ENCODE results near the gene CLDN14.

The CLDN14 gene

DNA sequence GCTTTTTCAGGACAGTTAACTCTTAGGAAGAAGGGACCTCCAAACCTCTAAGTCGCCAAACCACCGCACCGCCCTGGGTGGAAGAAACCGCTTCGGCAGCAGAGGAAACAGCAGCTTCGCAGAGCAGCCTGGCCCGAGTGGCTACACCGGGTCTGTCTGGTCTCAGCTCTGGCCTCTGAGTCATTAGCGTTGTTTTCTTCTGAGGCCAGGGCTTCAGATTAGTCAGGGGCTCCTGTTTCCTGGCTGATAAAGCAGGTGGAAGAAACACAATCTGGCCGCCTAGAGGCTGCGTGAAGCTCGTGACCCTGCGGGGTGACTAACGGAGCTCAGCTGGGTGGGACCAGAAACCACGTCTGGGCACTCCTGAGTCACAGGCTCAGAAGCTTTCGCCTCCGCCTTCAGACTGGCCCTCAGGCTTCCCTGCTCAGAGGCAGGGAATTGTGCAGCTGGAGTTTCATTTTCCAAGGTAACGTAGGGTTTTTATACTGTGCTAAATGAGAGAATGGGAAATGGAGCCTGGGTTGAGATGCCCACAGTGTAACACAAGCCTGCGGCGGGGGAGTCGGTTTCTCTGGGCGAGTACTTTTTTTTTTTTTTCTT, 49.9 kb downstream of the CLDN14 start:
- no peak for DNase-seq

DNA sequence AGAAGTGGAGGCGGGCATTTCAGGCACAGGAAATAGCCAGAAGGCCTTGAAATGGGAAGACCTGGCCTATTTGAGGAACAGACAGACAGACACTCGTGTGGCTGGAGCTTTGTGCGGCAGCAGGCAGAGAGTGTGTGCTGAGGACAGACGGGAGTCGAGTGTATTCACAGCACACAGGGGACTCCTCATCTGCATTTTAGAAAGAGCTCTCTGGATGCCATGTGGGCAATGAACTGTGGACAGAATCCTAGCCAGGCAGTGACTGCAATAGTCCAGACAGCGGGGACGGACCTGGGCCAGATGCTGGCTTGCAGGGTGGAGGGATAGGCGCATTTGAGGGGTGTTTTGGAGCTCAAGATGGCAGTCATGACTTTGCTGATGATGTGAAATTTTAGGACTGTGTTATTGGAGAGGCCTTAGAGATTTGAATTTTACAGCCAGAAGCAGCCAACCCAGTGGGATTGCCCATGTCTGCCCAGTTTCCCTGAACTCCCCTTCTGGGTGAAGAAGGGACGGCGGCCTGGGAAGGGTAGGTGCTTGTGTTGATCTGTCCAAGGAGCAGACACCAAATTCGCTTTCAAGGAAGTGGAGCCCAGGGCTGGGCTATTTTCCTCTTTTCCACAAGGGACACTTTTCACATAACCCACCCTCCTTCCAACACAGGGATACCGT, 51.0 kb downstream of the CLDN14 start:
- DNase-seq, result no peak

DNA sequence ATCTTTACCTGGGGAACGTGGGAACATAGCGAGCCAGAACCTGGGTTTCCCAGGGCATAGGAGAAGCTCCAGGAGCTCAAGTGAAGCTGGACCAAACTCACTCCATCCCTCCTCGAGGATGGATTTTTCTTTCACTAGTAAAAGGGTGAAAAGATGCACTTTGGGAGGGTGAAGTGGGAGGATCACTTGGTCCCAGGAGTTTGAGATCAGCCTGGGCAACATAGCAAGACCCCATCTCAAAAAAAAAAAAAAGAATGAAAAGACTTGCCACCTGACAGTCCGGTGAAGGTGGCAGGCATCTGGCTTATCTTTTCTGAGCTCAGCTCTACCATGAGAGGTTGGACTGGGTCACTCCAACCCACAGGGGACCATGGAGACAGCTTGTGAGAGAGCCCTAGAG, 52.4 kb downstream of the CLDN14 start:
- DNase-seq, result no peak

DNA sequence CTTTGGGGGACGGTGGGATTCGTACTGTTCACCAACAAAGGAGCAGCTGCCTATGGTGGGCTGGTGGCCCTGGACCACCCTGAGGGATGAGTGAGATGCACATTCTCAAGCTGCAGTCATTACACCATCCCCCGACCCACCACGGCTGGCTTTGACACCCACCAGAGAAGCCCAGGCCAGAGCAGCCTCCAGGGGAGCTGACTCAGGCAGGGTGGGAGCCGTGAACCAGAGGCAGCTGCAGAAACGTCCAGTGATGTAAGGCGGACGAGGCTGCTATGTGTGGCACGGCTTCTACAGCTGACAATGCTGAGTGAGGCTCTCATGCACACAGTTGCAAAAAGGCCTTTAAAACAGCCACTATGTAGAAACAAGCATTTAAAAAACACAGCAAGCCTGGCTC, 54.6 kb downstream of the CLDN14 start:
- no peak for DNase-seq

DNA sequence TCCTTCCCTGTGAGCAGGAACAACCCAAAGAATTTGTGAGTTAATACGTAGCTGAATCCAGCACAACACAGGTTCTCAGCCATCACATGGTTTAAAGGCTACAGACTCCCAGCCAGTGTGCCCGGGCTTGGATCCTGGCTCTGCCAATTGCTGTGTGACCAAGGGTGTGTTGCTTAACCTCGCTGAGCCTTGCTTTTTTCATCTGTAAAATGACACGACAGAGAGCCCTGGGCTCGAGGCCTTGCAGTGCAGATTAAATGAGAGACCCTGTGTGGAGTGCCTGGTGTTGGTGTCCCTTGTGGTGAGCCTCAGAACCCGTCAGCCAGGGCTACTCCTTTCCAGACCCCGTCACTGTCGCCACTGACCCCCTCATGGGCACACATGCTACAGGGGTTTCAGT, 55.3 kb downstream of the CLDN14 start:
- DNase-seq, result no peak

DNA sequence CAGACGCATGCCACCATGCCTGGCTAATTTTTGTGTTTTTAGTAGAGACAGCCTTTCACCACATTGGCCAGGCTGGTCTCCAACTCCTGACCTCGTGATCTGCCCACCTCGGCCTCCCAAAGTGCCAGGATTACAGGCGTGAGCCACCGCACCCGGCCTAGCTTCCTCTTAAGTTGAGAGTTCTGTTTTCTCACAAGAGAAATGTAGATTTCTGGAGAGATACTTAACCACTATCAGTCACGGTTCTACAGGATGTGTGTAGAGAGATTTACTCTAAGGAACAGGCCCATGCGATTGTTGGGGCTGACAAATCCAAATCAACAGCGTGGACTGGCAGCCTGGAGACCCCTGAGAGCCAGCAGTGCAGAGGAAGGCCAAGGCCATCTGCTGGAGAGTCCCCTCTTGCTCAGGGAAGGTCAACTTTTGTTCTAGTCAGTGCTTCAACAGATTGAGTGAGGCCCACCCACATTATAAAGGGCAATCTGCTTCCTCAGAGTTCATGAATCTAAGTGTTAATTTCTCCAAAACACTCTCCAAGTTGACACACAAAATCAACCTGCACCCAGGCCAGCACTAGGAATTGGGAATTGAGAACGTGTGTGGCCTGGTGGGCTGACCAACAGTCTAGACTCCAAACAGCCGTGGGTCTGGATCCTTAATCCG, 56.0 kb downstream of the CLDN14 start:
- DNase-seq, result no peak

DNA sequence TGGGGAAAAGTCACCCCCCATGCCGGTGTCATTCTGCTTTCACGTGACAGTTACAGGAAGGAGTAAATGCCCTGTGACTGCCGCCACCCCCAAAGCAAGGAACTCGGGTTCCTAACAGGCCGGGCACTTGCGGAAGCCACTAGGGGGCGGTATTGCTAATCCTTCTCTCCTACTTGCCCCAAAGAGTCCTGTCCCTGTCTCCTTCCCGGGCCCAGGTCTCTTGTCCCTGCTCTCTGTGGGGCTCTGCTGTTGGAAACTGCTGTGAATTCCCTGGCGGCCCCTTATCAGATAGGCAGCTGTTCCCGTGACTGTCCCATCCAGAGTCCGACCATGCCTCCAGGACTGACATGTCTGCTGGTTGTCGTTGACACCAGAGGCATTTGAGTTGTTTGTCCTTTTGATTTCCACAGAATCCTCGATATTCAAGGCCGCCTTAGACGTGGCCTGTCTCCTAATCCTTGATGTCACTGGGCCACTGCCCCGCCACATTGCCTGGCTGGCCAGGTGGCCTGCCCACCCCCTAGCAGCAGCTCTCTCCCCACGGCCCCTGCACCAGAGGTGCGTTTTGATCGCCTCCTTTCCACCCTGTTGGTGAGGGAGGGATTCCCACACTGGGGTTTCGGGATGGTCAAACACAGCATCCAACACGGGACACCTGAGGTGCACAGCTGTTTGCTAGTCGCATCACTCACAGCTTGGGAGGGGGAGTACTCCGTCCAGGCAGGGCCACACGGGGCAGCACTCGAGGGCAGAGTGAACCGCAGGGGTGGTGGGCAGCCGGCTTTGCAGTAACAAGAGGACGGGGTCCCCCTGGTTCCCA, 57.4 kb downstream of the CLDN14 start:
- DNase-seq, result no peak

DNA sequence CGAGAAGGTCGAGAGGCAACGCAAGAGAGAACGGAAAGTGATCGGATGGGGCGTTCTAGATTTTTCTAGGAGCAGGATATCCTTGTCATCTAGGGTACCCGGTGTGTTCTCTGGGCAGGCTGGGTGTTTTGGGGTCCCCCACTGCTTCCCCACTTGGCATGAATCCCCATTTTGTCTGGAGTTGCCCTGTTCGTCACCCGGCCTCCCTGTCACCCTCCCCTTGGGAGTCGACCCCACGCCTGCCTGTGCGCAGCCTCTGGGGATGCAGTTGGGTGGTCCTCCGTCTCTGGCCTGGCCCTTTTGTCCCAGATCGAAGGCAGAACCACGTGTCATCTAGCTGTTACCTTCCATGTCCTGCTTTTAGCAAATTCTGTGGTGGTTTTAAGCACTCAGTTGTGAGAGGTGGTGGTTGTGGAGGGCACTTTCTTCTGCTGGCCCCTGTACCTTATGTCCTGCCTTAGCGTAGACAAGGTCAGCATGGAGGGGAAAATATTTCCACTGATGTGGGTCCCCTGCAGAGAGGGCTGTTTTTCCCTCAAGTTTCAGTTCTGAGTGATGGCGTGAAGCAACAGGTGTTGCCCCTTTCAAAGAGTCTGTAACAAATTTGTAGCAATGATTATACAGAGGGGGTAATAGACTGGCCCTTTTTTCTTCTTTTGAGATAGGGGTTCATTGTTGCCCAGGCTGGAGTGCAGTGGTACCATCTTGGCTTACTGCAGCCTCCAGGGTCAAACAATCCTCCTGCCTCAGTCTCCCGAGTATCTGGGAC, 59.2 kb downstream of the CLDN14 start:
- DNase-seq, result no peak

DNA sequence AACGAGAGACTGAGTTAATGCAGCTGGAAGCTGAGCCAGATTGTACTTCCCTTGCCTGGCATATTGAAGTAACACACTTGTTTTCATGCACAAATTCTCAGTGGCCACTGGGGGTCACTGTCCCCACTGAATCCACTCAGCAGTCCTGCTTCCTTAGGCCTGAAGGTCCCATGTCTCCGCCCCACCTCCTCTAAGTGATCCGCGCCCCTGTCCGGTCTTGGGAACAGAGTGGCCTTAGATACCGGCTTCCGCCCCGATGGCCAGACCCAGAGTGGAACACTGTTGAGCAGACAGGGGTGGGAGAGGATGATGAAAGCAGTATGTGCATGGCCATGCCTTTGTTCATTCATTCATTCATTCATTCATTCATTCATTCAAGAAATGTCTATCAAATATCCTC, 59.9 kb downstream of the CLDN14 start:
- no peak for DNase-seq

DNA sequence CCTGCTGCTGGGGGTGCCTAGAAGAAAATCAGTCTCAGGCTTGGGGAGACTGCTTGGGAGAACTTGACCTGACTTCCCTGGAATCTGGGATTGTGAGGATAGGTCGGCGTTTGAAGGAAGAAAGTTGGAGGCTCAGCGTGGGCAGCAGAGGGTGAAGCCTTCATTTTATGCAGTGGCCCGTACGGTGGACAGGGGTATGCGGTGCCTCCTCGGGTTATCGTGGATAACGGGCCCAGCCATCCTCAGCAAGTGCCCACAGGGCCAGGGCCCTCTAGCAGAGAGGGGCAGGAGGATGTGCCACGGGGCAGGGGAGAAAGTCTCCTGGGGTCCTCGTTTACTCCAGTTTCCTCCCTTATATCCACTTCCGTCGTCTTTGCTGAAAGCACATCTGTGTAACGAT, 60.7 kb downstream of the CLDN14 start:
- DNase-seq, result no peak

DNA sequence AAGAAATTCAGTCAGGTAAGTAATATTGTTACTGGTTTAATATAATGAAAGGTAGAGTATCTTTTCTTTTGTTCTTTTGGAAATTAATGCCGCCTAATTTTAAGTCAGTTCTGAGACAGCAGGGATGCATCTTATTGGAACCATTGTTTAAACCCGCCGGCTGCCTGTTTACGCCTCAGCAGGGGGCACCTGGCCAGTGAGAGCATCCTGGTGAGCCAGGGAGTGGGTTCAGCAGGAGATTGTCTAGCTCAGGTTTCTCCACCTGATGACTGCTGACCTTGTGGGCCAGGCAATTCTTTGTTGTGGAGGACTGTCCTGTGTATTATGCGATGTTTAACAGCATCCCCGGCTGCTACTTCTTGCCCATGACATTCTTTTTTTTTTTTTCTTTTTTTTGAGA, 64.5 kb downstream of the CLDN14 start:
- no peak for DNase-seq

DNA sequence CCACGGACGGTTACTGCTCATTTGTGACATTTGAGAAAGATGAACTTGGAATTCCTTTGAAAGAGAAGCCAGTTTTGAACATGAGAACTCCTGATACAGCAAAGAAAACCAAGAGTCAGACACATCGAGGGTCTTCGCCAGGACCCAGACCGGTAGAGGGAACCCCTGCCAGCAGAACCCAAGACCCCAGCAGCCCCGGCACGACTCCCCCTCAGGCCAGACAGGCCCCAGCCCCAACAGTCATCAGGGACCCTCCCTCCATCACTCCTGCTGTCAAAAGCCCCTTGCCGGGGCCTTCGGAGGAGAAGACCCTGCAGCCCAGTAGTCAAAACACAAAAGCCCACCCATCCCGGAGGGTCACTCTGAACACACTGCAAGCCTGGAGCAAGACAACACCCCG, 67.0 kb downstream of the CLDN14 start:
- no peak for DNase-seq

DNA sequence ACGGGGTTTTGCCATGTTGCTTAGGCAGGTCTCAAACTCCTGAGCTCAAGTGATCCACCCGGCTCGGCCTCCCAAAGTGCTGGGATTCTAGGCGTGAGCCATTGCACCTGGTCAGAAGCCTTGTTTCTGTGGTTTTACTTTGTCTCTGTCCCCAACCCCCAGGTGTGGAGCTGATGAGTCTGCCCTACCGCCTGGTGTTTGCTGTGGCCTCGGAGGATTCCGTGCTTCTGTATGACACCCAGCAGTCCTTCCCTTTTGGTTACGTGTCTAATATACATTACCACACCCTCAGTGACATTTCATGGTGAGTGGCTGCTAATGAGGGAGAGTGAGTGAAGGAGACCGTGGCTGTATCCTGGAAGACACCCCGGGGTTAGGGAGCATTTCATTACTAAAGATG, 68.6 kb downstream of the CLDN14 start:
- DNase-seq, result no peak
